ENCODE results near the gene GAGE12H.
"Not testable (repeated sequence)": the region's sequence is repeated elsewhere in the genome, so short reads cannot be mapped to it uniquely, and the experiment has no call there.

DNA sequence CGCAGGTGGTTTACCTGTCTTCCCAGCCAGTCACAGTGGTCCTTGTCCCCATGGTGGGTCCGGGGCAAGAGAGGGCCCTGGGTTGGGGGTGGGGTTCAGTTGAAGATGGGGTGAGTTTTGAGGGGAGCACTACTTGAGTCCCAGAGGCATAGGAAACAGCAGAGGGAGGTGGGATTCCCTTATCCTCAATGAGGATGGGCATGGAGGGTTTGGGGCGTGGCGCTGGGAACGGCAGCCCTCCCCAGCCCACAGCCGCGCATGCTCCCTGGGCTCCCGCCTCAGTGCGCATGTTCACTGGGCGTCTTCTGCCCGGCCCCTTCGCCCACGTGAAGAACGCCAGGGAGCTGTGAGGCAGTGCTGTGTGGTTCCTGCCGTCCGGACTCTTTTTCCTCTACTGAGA, 19.2 kb upstream of the GAGE12H start, which contains the start of gene GAGE12F:
- not testable (repeated sequence) for TF ChIP-seq CTCF (IDR thresholded peaks at IDR 0.05; ENCODE audit: low read depth, low read length); POLR2A (IDR thresholded peaks at IDR 0.05; ENCODE audit: extremely low read depth, insufficient read length)

Measured in NB4 (cell line).